ENCODE results near the gene CRTAP. TPM values are rescaled to one million over a fixed set of nuclear protein-coding genes. Genes with fewer than 3 reads are reported as not detected.

The CRTAP gene
- total RNA-seq, 1 experiment from 2014 or later = 174 TPM

- no peak for TF ChIP-seq EZH2phosphoT487 (IDR thresholded peaks at IDR 0.05; ENCODE audit: borderline replicate concordance, low read length)
- TF ChIP-seq EZH2 (IDR thresholded peaks at IDR 0.05; ENCODE audit: low read length, unreplicated experiment) = no peak
- TF ChIP-seq CTCF (conservative IDR thresholded peaks at IDR 0.05; ENCODE audit: low read depth, low read length) = no peak
- H3K9me2 ChIP-seq (replicated peaks; ENCODE audit: low read length) = no peaks in the 10 kb centered on the region
- H3K4me3 ChIP-seq (ENCODE audit: low read length) = no peak overlapping the region
- no peak overlapping the region for H2AFZ ChIP-seq (ENCODE audit: low read length)
- intact Hi-C loops (cut with micrococcal nuclease) = no loop called here
- H3K9me3 ChIP-seq (ENCODE audit: low read length) = no peaks in the 10 kb centered on the region
- POLR2A ChIA-PET (ENCODE audit: unreplicated experiment) = interaction anchor here (0.6 kb wide), 1 partner anchor 172 kb away, joined by 3 read pairs; no protein-coding TSS in a partner anchor
- H4K20me1 ChIP-seq (ENCODE audit: low read length) = no peaks in the 10 kb centered on the region
- ATAC-seq (no peak), DNase-seq (no peak)
- no peak overlapping the region for H3K27ac ChIP-seq (ENCODE audit: low read length)
- no peak overlapping the region for H3K4me2 ChIP-seq (ENCODE audit: low read length)
- no peaks in the 10 kb centered on the region for H3F3A ChIP-seq (ENCODE audit: low read length, unreplicated experiment)
- no peaks in the 10 kb centered on the region for H3K79me2 ChIP-seq (ENCODE audit: low read length)
- no TSS peak for BruUV-seq (replicated peaks)
- H3K4me1 ChIP-seq (ENCODE audit: insufficient read depth, low read length) = no peaks in the 10 kb centered on the region
- H3K9ac ChIP-seq (ENCODE audit: low read length) = no peak overlapping the region
- no peaks in the 10 kb centered on the region for H3K27me3 ChIP-seq (ENCODE audit: low read length)
- H3K36me3 ChIP-seq (ENCODE audit: low read depth, low read length) = no peaks in the 10 kb centered on the region
- CTCF ChIA-PET = no interaction called here
Measured at GRCh38 chr3:33194303-33194702, 80.5 kb downstream of the CRTAP start.

- Histone ChIP-seq H3K27me3 (ENCODE audit: low read length) (no peaks in the 10 kb centered on the region), H3K79me2 (ENCODE audit: low read length) (no peaks in the 10 kb centered on the region), H2AFZ (ENCODE audit: low read length) (no peak overlapping the region), H3K9ac (ENCODE audit: low read length) (no peak overlapping the region), H3K9me3 (ENCODE audit: low read length) (no peaks in the 10 kb centered on the region), H3K27ac (ENCODE audit: low read length) (no peak overlapping the region), H3F3A (ENCODE audit: low read length, unreplicated experiment) (no peaks in the 10 kb centered on the region), H3K4me1 (ENCODE audit: insufficient read depth, low read length) (no peaks in the 10 kb centered on the region), H3K9me2 (replicated peaks; ENCODE audit: low read length) (no peaks in the 10 kb centered on the region), H3K4me3 (ENCODE audit: low read length) (no peak overlapping the region), H4K20me1 (ENCODE audit: low read length) (no peaks in the 10 kb centered on the region), H3K36me3 (ENCODE audit: low read depth, low read length) (no peaks in the 10 kb centered on the region), H3K4me2 (ENCODE audit: low read length) (no peak overlapping the region)
- ChIA-PET CTCF (no interaction called here), POLR2A (ENCODE audit: unreplicated experiment) (no interaction called here)
- intact Hi-C loops (cut with micrococcal nuclease) = no loop called here
- TF ChIP-seq CTCF (conservative IDR thresholded peaks at IDR 0.05; ENCODE audit: low read depth, low read length) = no peak
- no peak for TF ChIP-seq EZH2 (IDR thresholded peaks at IDR 0.05; ENCODE audit: low read length, unreplicated experiment)
- no peak for TF ChIP-seq EZH2phosphoT487 (IDR thresholded peaks at IDR 0.05; ENCODE audit: borderline replicate concordance, low read length)
- no peak for ATAC-seq
- no peak for DNase-seq
- BruUV-seq (replicated peaks) = no TSS peak
Measured at GRCh38 chr3:33196538-33196937, 82.7 kb downstream of the CRTAP start.

Other genes starting within 250 kb of the CRTAP start
- 0.29 TPM in 1 of 2 replicates, not detected in the other for gene CCR4, start 162.4 kb upstream of the CRTAP start, total RNA-seq (2014; rRNA removed)
- 27.3 and 36.4 TPM in 2 replicates for gene GLB1, start 16.9 kb upstream of the CRTAP start, total RNA-seq (2014; rRNA removed)
- 4.2 and 4.7 TPM in 2 replicates for gene TMPPE, start 16.9 kb upstream of the CRTAP start, total RNA-seq (2014; rRNA removed)
- gene SUSD5, start 104.8 kb downstream of the CRTAP start, total RNA-seq (2014; rRNA removed) = not detected in 2 replicates
- gene FBXL2, start 163.4 kb downstream of the CRTAP start, total RNA-seq (2014; rRNA removed) = 7.2 and 9.4 TPM in 2 replicates